Mammary epithelial cell (primary cell): Measurements from ENCODE around the gene SPATA33.

ENCODE experiments used
- EZH2 ChIP-seq: IDR thresholded peaks from 2 replicates; pipeline ENCODE4 v1.6.1; 2012; ENCODE audit warnings: low read length, inconsistent platforms, borderline replicate concordance
- TF ChIP-seq, protein P1 (sequence below), 2 donors: IDR thresholded peaks in 1 of 2; conservative IDR thresholded peaks in 1 of 2; 2 replicates each; pipeline ENCODE4 v1.5.1; 2011 to 2012; ENCODE audit warnings: inconsistent platforms in 2 of 2, low read length in 2 of 2, mild to moderate bottlenecking in 2 of 2, control low read depth in 1 of 2, low read depth in 1 of 2; ENCODE audit not compliant: insufficient read depth in 1 of 2; ENCODE audit errors: extremely low read depth in 1 of 2

DNA sequence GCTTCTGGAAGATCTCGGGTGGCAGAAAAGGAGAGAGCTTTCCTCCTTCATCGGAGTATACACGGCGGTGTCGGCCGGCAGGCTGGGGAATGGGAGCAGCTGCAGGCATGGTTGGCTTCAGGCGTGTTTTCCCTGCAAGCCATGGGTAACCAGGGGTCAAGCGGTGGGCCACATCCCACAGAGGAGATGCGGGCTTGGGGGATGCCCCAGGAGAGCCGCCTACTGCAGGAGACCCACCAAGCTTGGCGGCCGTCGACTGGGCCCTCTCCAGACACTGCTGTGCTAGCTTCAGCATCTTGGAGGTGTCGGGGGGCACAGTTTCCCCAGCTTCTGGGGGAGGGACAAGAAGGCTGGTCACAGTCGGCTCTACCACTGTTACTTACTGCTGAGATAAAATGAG, 58.9 kb downstream of the SPATA33 start:
- TF ChIP-seq, protein P1, sequence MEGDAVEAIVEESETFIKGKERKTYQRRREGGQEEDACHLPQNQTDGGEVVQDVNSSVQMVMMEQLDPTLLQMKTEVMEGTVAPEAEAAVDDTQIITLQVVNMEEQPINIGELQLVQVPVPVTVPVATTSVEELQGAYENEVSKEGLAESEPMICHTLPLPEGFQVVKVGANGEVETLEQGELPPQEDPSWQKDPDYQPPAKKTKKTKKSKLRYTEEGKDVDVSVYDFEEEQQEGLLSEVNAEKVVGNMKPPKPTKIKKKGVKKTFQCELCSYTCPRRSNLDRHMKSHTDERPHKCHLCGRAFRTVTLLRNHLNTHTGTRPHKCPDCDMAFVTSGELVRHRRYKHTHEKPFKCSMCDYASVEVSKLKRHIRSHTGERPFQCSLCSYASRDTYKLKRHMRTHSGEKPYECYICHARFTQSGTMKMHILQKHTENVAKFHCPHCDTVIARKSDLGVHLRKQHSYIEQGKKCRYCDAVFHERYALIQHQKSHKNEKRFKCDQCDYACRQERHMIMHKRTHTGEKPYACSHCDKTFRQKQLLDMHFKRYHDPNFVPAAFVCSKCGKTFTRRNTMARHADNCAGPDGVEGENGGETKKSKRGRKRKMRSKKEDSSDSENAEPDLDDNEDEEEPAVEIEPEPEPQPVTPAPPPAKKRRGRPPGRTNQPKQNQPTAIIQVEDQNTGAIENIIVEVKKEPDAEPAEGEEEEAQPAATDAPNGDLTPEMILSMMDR (conservative IDR thresholded peaks at IDR 0.05 in 1 of 2, IDR thresholded peaks at IDR 0.05 in 1 of 2; ENCODE audit: extremely low read depth in 1 of 2, insufficient read depth in 1 of 2, low read depth in 1 of 2, low read length in 2 of 2), result no peak
- no peak for TF ChIP-seq EZH2
